SJCRH30 (cell line): ENCODE measurements around the gene MBP. TPM values are rescaled to one million over a fixed set of nuclear protein-coding genes. Genes with fewer than 3 reads are reported as not detected.

Source experiments
- DNase-seq, 2 experiments: peaks; one replicate each; pipeline ENCODE4 v3.0.0-alpha.2; 2015 to 2020
- H3K27ac ChIP-seq: fragments of 250-450 bp; sonication (Bioruptor Pico); 2 replicates; pipeline ENCODE4 v1.5.1; 2020; ENCODE audit warnings: mild to moderate bottlenecking, moderate library complexity
- H3K27me3 ChIP-seq: fragments of 250-450 bp; sonication (Bioruptor Pico); 2 replicates; pipeline ENCODE4 v1.5.1; 2020; ENCODE audit warnings: mild to moderate bottlenecking, moderate library complexity
- H3K36me3 ChIP-seq: fragments of 250-450 bp; sonication (Bioruptor Pico); 2 replicates; pipeline ENCODE4 v1.5.1; 2020; ENCODE audit warnings: mild to moderate bottlenecking, moderate library complexity
- H3K4me1 ChIP-seq: fragments of 250-450 bp; sonication (Bioruptor Pico); 2 replicates; pipeline ENCODE4 v1.5.1; 2020; ENCODE audit warnings: mild to moderate bottlenecking, moderate library complexity
- H3K4me3 ChIP-seq: fragments of 250-450 bp; sonication (Bioruptor Pico); 2 replicates; pipeline ENCODE4 v1.5.1; 2020; ENCODE audit warnings: mild to moderate bottlenecking, moderate library complexity
- H3K9me3 ChIP-seq: fragments of 250-450 bp; sonication (Bioruptor Pico); replicated peaks from 2 replicates; pipeline ENCODE4 v1.5.1; 2020; ENCODE audit warnings: mild to moderate bottlenecking, moderate library complexity
- total RNA-seq: library from RNA; depleted of rRNA; stranded (reverse); fragments of >200 nt; shearing (Covaris generic); gene quantifications from 2 replicates; pipeline ENCODE4 v1.2.3, GENCODE V29; 2014

Gene MBP
- total RNA-seq, 1 experiment from 2014 or later = 0.20 TPM

DNA sequence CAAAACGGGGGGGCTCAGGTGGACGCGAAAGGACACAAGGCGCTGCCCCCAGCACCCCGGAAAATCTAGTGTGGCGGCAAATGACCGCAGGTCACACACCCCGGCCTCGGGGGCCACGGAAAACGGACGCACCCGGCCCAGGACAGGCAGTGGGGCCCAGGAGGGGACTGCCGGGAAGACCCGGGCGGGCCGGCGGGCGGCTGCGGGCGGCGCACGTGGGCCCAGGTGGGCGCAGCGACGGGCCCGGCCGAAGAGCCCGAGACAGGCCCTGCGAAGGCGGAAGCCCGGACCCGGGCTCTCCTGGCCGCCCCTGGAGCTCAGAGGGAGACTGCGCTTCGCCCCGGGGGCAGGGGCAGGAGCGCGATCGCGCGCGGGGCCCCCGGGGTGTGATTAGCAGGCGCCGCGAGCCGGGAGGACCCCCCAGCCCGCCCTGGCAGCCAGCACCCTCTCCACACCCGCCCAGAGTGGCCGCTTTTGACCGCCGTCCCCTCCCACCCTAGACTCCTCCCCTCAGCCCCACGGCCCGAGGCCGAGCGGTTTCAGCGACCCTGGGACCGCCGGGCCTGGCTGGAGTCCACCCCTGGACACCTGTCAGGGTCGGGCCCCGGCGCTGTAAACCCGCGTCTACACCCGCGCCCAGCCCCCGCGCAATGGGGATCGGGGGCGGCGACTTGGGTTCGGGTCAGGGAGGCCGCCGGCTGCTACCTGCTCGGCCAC, 773 bp downstream of the MBP start:
- no peak for DNase-seq
- H3K27me3 ChIP-seq = no peaks in the 10 kb centered on the region

DNA sequence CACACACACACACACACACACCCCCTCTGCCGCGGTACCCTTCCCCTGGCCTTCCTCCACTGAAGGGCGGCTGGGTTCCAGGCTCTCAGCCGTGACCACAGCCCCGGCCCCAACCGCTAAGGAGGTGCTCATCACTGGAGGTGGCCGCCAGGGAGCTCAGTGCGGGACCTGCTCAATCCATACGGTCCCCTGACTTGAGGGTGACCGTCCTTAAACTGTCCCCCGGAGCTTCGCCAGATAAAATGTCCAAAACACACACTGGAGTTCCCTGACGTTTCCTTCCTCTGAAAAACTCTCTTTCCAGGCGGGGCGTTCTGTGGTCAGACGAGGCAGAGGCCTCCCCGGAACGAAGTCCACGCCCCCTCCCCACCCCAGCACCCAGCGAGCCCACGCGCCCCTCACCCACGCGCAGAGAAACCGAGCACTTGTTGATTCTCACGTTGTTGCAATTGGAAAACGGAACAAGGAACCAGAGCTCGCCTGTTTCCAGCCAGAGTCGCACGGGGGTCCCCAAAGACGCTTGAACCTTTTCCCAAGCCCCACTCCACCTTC, 1.4 kb downstream of the MBP start:
- H3K4me1 ChIP-seq = no peaks in the 10 kb centered on the region
- H3K36me3 ChIP-seq = no peaks in the 10 kb centered on the region
- no peak overlapping the region for H3K27ac ChIP-seq
- H3K9me3 ChIP-seq = no peaks in the 10 kb centered on the region
- H3K4me3 ChIP-seq = no peak overlapping the region
- no peaks in the 10 kb centered on the region for H3K27me3 ChIP-seq
- no peak for DNase-seq

More for the DNA sequence above, 773 bp downstream of the MBP start:
- Histone ChIP-seq H3K4me1 (no peaks in the 10 kb centered on the region), H3K9me3 (no peaks in the 10 kb centered on the region), H3K27ac (no peak overlapping the region), H3K36me3 (no peaks in the 10 kb centered on the region), H3K4me3 (no peak overlapping the region)

DNA sequence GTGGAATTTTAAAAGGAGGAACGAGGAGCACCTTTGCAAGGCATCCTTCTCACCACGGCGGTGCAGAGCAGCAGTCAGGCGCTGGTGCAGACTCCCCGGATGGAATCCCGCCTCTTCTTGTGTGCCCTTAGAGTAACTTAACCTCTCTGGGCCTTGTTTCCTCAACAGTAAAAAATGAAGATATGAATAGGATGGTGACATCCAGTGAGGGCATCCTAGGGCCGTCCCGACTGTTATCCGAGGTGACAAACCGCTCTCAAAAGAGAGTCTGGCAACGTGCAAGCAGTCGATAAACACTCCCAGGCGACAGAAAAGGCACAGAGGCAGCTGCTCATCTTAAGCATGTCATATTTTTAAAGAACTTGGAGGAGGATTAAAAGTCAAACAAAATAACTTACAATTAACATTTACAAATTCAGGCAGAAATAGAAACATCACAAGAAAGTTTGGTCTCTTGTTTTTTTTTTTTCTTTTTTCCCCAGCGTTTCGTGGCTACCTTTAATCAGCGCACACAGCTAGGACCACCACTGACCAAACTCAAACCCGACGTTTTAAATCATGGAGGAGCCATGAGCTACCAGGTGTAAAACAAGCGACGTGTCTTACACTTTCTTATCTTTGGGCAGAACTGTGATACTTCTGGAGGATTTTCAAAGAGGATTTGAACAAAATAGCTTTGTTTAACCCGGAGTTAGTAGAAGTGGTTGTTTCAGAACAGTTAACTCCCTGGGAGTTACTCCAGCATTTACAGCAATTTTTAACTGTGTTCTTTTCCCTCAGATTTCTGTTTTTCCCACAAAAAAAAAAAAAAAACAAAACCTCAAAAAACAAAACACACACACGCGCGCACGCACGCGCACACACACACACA, 2.1 kb downstream of the MBP start:
- Histone ChIP-seq H3K36me3 (no peaks in the 10 kb centered on the region), H3K4me3 (no peak overlapping the region), H3K27me3 (no peaks in the 10 kb centered on the region), H3K27ac (no peak overlapping the region), H3K4me1 (no peaks in the 10 kb centered on the region), H3K9me3 (no peaks in the 10 kb centered on the region)
- no peak for DNase-seq

DNA sequence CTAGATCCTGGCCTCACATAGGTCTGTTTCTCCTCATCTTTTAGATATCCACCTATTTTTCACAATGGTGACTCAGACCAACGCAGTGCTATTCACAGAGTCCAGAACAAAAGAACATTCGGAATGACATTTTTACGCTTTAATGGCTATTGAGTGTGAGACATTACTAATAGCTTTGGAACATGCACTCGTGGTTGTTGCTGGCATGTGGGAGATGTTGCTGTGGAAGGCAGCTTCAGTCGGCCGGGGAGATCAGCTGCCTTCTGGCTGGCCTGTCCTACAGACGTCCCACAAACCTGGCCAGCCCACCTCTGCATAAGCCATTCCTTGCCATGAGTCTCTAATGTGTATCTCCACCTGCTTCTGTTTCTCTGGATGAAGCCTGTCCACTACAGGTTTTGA, 3.4 kb downstream of the MBP start:
- H3K4me3 ChIP-seq = no peak overlapping the region
- no peaks in the 10 kb centered on the region for H3K9me3 ChIP-seq
- H3K36me3 ChIP-seq = no peaks in the 10 kb centered on the region
- H3K27me3 ChIP-seq = no peaks in the 10 kb centered on the region
- H3K27ac ChIP-seq = no peak overlapping the region
- no peaks in the 10 kb centered on the region for H3K4me1 ChIP-seq
- DNase-seq = no peak

DNA sequence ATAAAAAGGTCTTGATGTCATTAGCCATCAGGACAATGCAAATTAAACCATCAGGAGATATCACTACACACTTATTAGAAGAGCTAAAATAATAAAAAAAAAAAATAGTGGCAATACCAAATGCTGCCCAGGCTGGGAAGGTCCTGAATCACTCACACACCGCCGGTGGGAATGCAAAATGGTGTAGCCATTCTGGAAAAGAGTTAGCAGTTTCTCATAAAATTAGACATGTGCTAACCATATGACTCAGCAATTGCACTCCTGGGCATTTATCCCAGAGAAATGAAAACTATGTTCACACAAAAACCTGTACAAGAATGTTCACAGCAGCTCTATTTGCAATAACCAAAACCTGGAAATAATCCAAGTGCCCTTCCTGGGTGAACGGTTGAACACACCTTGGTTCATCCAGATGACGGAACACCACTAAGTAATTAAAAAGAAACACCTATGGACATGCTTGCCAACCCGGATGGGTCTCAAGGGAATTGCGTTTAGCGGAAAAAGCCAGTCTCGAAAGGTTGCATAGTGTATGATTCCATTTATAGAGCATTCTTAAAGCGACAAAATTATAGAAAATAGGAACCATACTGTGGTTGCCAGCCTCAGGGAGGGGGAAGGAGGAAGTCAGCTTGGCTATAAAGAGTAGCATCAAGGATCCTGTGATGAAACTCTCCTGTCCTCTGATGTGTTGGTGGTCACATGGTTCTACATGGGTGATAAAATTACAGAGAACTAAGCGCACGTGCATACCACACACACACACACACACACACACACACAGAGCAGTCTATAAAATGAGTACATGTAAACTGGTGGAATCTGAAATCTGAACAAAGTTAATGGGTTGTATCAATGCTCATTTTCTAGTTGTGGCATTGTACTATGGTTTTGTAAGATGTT, 4.6 kb downstream of the MBP start:
- DNase-seq = no peak

DNA sequence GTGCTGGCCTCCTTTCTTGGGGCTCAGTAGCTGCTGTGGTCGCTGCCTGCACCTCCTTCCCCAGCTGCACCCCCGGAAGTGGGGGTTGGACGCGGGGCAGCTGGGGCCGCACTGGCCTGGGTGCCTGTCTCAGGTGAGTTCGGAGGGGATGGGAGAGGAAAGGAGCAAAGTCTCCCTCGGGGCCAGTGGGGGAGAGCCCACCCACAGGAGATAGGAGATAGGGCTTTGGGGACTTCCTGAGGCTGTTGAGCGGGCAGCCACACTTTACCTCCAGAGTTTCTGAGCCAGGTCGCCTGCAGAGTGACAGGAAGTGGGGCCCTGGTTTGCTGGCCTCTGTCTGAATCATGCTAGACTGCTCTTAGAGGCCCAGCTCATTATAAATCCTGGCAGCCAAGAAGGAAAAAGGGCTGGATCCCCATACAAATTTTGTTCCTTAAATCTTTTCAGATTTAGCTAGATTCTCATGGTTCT, 8.1 kb downstream of the MBP start:
- DNase-seq = no peak
- H3K4me3 ChIP-seq = no peak overlapping the region
- no peaks in the 10 kb centered on the region for H3K4me1 ChIP-seq
- H3K27ac ChIP-seq = no peak overlapping the region
- no peaks in the 10 kb centered on the region for H3K9me3 ChIP-seq
- no peaks in the 10 kb centered on the region for H3K36me3 ChIP-seq
- H3K27me3 ChIP-seq = no peaks in the 10 kb centered on the region

More for the DNA sequence above, 4.6 kb downstream of the MBP start:
- Histone ChIP-seq H3K27ac (no peak overlapping the region), H3K36me3 (no peaks in the 10 kb centered on the region), H3K27me3 (no peaks in the 10 kb centered on the region), H3K4me3 (no peak overlapping the region), H3K9me3 (no peaks in the 10 kb centered on the region), H3K4me1 (no peaks in the 10 kb centered on the region)

DNA sequence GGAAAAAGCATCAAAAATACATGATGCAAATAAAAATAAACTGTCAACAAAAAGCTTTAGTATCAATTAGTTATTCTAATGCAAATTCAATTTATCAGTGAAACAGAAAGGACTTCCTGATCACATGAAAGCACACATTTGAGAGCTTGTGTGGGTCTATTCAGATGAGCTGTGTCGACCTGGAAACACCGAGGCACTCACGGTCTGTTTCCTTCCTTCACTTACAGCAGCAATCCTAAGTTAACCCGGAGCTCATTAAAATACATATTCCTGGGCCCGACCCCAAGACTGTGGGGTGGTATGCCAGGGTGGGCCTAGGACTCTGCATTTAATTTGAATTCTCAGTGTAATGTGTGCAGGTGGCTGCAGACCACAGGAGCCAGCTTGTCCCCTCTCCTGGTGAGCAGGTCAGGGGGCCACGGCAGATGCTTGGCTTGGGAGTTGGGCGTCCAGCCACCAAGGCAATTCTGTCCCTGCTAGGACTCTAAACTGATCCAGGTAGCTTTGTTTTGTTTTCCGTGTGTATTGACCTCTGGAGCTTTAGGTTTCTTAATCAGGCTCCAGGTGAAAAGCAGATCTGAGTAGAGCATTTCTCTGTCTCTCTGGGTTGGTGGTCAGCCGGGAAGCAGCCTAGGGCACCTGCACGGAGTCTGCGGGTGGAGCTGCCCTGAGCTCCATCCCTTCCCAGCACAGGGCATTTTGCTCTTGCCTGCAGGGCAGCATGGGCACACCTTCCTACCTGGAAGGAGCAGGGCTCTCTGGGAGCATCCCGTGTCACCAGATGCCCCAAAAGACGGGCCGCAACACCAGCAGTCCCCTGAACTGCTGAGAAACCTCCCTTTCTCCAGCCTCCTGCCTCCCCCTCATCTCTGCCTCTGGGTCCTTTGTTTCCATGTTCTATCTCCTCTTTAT, 9.0 kb downstream of the MBP start:
- no peaks in the 10 kb centered on the region for H3K4me1 ChIP-seq
- H3K36me3 ChIP-seq = no peaks in the 10 kb centered on the region
- no peak for DNase-seq
- no peak overlapping the region for H3K4me3 ChIP-seq
- H3K27me3 ChIP-seq = no peaks in the 10 kb centered on the region
- no peak overlapping the region for H3K27ac ChIP-seq
- no peaks in the 10 kb centered on the region for H3K9me3 ChIP-seq

DNA sequence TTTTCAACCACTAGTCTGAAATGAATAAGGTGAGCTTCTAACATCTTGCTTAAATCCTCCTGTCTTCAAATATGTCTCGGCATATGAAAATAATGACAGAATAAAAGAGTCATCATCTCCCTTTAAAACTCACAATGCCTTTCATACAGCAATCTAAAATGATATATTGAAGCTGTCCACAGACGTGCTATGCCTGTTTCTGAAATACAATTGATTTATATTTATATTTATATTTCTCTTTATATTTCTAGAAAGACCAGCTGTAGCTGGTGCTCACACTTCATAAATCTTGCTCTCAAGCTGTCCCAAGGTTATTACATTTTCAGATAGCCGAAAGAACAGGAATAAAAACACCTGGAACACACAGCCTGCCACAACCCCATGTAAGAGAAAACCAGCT, 11.1 kb downstream of the MBP start:
- no peaks in the 10 kb centered on the region for H3K4me1 ChIP-seq
- no peaks in the 10 kb centered on the region for H3K9me3 ChIP-seq
- H3K27me3 ChIP-seq = no peaks in the 10 kb centered on the region
- no peak overlapping the region for H3K4me3 ChIP-seq
- no peak for DNase-seq
- no peaks in the 10 kb centered on the region for H3K36me3 ChIP-seq
- H3K27ac ChIP-seq = no peak overlapping the region

DNA sequence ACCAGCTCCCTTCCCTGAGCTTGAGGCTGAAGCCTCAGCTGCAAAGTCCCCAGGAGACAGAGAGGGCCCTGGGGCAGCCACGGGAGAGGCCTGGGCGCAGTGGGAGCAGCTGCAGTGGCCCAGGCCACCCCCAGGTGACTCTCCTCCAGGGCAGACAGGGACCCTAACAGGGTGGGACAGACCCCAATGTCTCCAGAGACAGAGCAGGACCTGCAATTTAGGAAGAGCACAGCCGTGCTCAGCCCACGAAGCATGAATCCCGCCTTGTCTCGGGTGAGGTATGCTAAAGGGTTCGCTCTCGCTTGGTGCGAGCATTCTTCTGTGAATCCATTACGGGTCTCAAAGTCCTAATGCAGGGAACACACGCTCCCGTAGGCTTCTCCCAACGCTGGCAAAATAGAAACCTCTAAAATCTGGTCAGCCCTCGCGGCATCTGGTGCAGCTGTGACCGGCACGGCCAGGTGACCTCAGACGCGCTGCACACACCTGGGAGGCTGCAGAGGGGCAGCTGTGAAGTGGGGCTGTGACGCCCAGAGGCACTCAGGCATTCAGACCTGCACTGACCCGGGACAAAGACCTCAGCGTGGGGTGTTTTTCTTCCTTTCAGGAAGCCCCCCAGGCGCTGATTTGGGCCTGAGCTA, 12.6 kb downstream of the MBP start:
- Histone ChIP-seq H3K4me3 (no peak overlapping the region), H3K36me3 (no peaks in the 10 kb centered on the region), H3K4me1 (no peaks in the 10 kb centered on the region), H3K27me3 (no peaks in the 10 kb centered on the region), H3K9me3 (no peaks in the 10 kb centered on the region), H3K27ac (no peak overlapping the region)
- DNase-seq = no peak

DNA sequence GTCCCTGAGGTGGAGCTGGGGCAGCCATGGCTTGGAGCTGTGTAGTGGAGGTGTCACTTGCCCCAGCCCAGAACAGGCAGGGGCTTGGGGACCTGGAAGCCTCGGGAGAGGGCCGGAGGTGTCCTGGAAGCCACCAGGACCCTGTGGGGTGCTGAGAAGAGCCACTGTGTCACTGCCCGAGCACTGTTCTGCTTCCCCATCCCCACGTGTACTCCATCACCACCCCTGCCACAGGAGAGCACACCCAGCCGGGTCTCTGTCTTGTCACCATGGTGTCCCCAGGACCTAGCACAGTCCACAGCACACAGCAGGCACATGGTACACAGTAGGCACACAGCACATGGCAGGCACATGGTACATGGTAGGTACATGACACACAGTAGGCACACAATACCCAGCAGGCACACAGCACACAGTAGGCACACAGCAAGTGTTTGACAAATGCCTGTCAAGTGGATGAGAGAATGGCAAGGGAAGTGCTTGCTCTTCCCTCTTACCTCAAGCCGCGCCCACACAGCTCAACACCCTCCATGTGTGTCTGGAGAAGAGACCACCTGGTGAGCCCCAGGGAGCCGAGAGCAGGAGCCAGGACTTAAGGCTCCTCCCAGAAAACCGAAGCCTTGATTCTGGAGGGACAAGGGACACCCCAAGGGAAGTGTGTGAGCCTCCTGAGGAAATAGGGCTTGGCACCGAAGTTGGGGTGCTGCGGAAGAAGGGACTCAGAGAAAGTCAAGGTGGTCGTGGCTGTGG, 13.3 kb downstream of the MBP start:
- no peak for DNase-seq
- Histone ChIP-seq H3K27me3 (no peaks in the 10 kb centered on the region), H3K4me3 (no peak overlapping the region), H3K4me1 (no peaks in the 10 kb centered on the region), H3K9me3 (no peaks in the 10 kb centered on the region), H3K27ac (no peak overlapping the region), H3K36me3 (no peaks in the 10 kb centered on the region)

DNA sequence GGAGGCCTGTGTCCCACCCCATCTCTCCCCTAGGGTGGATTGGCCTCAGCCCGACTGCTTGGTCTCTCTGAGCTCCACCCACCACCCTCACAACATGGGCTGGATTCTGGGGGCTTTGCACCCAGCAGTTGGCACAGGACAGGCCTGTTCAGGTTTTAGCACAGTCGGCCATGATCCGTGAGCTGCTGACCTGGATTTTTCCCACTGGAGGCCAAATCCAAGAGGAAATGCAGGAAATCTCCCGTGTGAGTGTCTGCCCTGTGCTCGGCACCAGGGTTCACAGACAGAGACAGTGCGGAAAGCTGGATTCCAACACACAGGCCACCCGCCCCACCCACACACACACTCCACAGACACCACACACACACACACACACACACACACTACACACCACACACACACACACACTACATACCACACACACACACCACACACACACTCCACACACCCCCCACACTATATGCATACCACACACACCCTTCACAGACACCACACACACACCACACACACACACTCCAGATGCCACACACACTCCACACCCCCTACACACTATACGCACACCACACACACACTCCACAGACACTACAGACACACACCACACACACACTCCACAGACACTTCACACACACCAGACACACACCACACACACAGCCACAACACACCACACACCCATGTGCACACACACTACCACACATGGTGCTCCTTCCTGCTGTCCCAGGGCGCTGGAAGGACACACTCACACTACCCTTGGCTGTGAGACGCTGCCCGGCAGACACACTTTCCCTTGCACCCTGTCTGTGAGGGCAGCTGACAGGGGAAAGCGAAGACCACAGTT, 14.1 kb downstream of the MBP start:
- no peak for DNase-seq
- H3K4me1 ChIP-seq = no peaks in the 10 kb centered on the region
- H3K4me3 ChIP-seq = no peak overlapping the region
- no peaks in the 10 kb centered on the region for H3K36me3 ChIP-seq
- H3K27ac ChIP-seq = no peak overlapping the region
- H3K9me3 ChIP-seq = no peaks in the 10 kb centered on the region
- H3K27me3 ChIP-seq = no peaks in the 10 kb centered on the region
